ENCODE data around the gene OR52L1. TPM values are rescaled to one million over a fixed set of nuclear protein-coding genes. Genes with fewer than 3 reads are reported as not detected.

Gene OR52L1
- total and polyA plus RNA-seq, 10 donors: not detected

- DNase-seq: no peak
- Histone ChIP-seq H3K4me1 (no peaks in the 10 kb centered on the region), H3K27me3 (replicated peaks in 1 of 7) (peaks cover 0 to 16% (median 0%) of the 10 kb centered on the region in 7 donors), H3K4me3 (no peak overlapping the region), H3K27ac (no peak overlapping the region), H3K9me3 (peaks cover 0 to under 1% (median 0%) of the 10 kb centered on the region in 8 donors), H3K36me3 (no peaks in the 10 kb centered on the region)
- intact Hi-C loops (cut with DNase I; ENCODE audit: low total_unique reads): loop anchor here (5.0 kb wide), 2 partner anchors 294 to 329 kb away; no protein-coding TSS in a partner anchor
- no peak for TF ChIP-seq POLR2A (IDR thresholded peaks at IDR 0.05)
- no peak for TF ChIP-seq POLR2AphosphoS5 (IDR thresholded peaks at IDR 0.05)
- peak; percentile 30 to 68 (median 39) for TF ChIP-seq CTCF (IDR thresholded peaks at IDR 0.05 in 8 of 11, conservative IDR thresholded peaks at IDR 0.05 in 3 of 11)
- 1 to 3% (median 2%) methylated on average over 4 of the region's 4 CpGs for WGBS, 5 donors
Observed at GRCh38 chr11:6022956-6023355, 36.2 kb upstream of the OR52L1 start.

GRCh38 chr11:6013042-6013441 is 26.3 kb upstream of the OR52L1 start:
- Histone ChIP-seq H3K27ac (no peak overlapping the region), H3K27me3 (replicated peaks in 1 of 7) (peaks cover 0 to 19% (median 0%) of the 10 kb centered on the region in 7 donors), H3K9me3 (peaks cover 0 to 30% (median 17%) of the 10 kb centered on the region in 8 donors), H3K4me1 (no peaks in the 10 kb centered on the region), H3K36me3 (no peaks in the 10 kb centered on the region), H3K4me3 (no peak overlapping the region)
- TF ChIP-seq POLR2AphosphoS5 (IDR thresholded peaks at IDR 0.05): no peak
- TF ChIP-seq POLR2A (IDR thresholded peaks at IDR 0.05): no peak
- no peak for TF ChIP-seq CTCF (IDR thresholded peaks at IDR 0.05 in 8 of 11, conservative IDR thresholded peaks at IDR 0.05 in 3 of 11)
- WGBS, 5 donors: 75 to 100% (median 92%) methylated on average over 1 to 3 of the region's 3 CpGs
- intact Hi-C loops (cut with DNase I; ENCODE audit: low total_unique reads): no loop called here
- no peak for DNase-seq

DNA sequence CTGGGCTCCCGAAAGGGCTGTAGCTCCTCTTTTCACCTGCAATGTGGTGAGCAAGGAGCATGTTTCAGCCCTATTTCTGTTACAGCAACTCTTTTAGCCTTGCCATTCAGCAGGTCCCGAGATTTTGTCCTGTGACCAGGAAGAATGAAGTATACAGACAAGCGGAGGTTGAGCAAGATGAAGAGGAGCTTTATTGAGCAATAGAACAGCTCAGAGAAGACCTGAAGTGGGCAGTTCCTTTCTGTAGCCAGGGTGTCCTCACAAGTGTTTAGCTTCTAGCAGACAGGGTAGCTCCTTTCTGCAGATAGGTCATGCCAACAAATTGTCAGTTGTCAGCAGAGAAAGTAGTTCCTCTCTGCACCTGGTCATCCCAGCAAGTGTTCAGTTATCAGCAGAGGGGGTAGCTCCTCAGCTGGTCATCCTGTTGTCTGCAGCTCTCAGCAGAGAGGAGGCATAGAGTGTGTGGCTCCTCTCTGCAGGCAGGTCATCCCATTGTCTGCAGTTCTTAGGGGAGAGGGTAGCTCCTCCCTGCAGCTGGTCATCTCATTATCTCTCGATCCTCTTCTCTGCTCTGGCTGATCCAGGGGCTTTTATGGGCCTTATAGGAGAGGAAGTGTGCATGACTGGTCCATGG is 25.4 kb upstream of the OR52L1 start:
- no peak for TF ChIP-seq CTCF (IDR thresholded peaks at IDR 0.05 in 8 of 11, conservative IDR thresholded peaks at IDR 0.05 in 3 of 11)
- TF ChIP-seq POLR2AphosphoS5 (IDR thresholded peaks at IDR 0.05): no peak
- no peak for TF ChIP-seq POLR2A (IDR thresholded peaks at IDR 0.05)
- Histone ChIP-seq H3K27ac (peak overlapping the region in 1 of 8 donors; percentile 35), H3K27me3 (replicated peaks in 1 of 7) (peaks cover 0 to 19% (median 0%) of the 10 kb centered on the region in 7 donors), H3K36me3 (no peaks in the 10 kb centered on the region), H3K9me3 (peaks cover 0 to 22% (median 14%) of the 10 kb centered on the region in 8 donors), H3K4me1 (no peaks in the 10 kb centered on the region), H3K4me3 (no peak overlapping the region)
- 58 to 71% (median 65%) methylated on average over 3 to 4 of the region's 4 CpGs for WGBS, 5 donors
- no peak for DNase-seq
- intact Hi-C loops (cut with DNase I; ENCODE audit: low total_unique reads): no loop called here

GRCh38 chr11:6006846-6007245 is 20.1 kb upstream of the OR52L1 start, which contains the start of gene OR56A4:
TSS of gene OR56A4 (minus strand) at chr11:6006946. CDS start at chr11:6002992, 3,954 bp downstream.
- intact Hi-C loops (cut with DNase I; ENCODE audit: low total_unique reads): no loop called here

More at GRCh38 chr11:6006846-6007245, 20.1 kb upstream of the OR52L1 start, which contains the start of gene OR56A4:
- no peaks in the 10 kb centered on the region for H3K9me3 ChIP-seq
- no peaks in the 10 kb centered on the region for H3K36me3 ChIP-seq
- no peaks in the 10 kb centered on the region for H3K4me1 ChIP-seq
- no peak within 1 kb of the TSS for H3K4me3 ChIP-seq
- no peak for TF ChIP-seq POLR2A (IDR thresholded peaks at IDR 0.05)
- no peak for TF ChIP-seq CTCF (IDR thresholded peaks at IDR 0.05 in 8 of 11, conservative IDR thresholded peaks at IDR 0.05 in 3 of 11)
- no peak for TF ChIP-seq POLR2AphosphoS5 (IDR thresholded peaks at IDR 0.05)
- no peak for DNase-seq
- H3K27ac ChIP-seq: no peak within 1 kb of the TSS
- peaks cover 0 to 4% (median 0%) of the 10 kb centered on the region in 7 donors for H3K27me3 ChIP-seq (replicated peaks in 1 of 7)
